Loucy (cell line): Measurements from ENCODE around the gene NUP214.

Source experiments
- H2AFZ ChIP-seq: fragments of 200-600 bp; sonication (generic); 2 replicates; pipeline ENCODE4 v1.6.0; 2016; ENCODE audit warnings: antibody characterized with exemption, mild to moderate bottlenecking, low read length, moderate library complexity
- H3F3A ChIP-seq: fragments of 200-600 bp; 2 replicates; pipeline ENCODE4 v1.6.0; 2016; ENCODE audit warnings: antibody characterized with exemption, low read depth, mild to moderate bottlenecking
- H3K27me3 ChIP-seq: fragments of 200-600 bp; sonication (generic); 2 replicates; pipeline ENCODE4 v1.6.1; 2014; ENCODE audit warnings: low read length, mild to moderate bottlenecking; ENCODE audit not compliant: insufficient read depth, poor library complexity, severe bottlenecking
- H3K36me3 ChIP-seq: fragments of 200-600 bp; sonication (generic); 2 replicates; pipeline ENCODE4 v1.6.1; 2016; ENCODE audit warnings: low read length; ENCODE audit not compliant: insufficient read depth
- H3K4me1 ChIP-seq: fragments of 200-600 bp; sonication (generic); 2 replicates; pipeline ENCODE4 v1.5.1; 2014; ENCODE audit warnings: low read length, mild to moderate bottlenecking; ENCODE audit not compliant: insufficient read depth, poor library complexity, severe bottlenecking
- H3K4me2 ChIP-seq: fragments of 200-600 bp; sonication (generic); 2 replicates; pipeline ENCODE4 v1.6.0; 2014; ENCODE audit warnings: antibody characterized with exemption, low read length, low read depth, mild to moderate bottlenecking; ENCODE audit not compliant: poor library complexity, severe bottlenecking
- H3K4me3 ChIP-seq: fragments of 200-600 bp; sonication (generic); 2 replicates; pipeline ENCODE4 v1.5.1; 2014; ENCODE audit warnings: low read length, mild to moderate bottlenecking, mixed read lengths; ENCODE audit not compliant: poor library complexity, severe bottlenecking
- H3K79me2 ChIP-seq: fragments of 200-600 bp; sonication (generic); 2 replicates; pipeline ENCODE4 v1.6.1; 2014; ENCODE audit warnings: low read length; ENCODE audit not compliant: insufficient read depth
- H3K9ac ChIP-seq: fragments of 200-600 bp; sonication (generic); 2 replicates; pipeline ENCODE4 v1.6.0; 2014; ENCODE audit warnings: mild to moderate bottlenecking, low read depth, low read length, moderate library complexity; ENCODE audit not compliant: poor library complexity, severe bottlenecking
- H3K9me2 ChIP-seq: fragments of 200-600 bp; sonication (generic); replicated peaks from 2 replicates; pipeline ENCODE4 v1.6.1; 2016; ENCODE audit warnings: low read depth, low read length, mixed read lengths
- H3K9me3 ChIP-seq: fragments of 200-600 bp; sonication (generic); 2 replicates; pipeline ENCODE4 v1.6.1; 2014; ENCODE audit warnings: mild to moderate bottlenecking, antibody characterized with exemption, low read length, low read depth; ENCODE audit not compliant: insufficient read depth
- H4K20me1 ChIP-seq: fragments of 200-600 bp; sonication (generic); 2 replicates; pipeline ENCODE4 v1.6.0; 2014; ENCODE audit warnings: antibody characterized with exemption, low read length, mild to moderate bottlenecking; ENCODE audit not compliant: insufficient read depth, poor library complexity, severe bottlenecking
- EZH2phosphoT487 ChIP-seq: fragments of 200-600 bp; IDR thresholded peaks from 2 replicates; pipeline ENCODE4 v1.6.1; 2018; ENCODE audit warnings: antibody characterized with exemption, mild to moderate bottlenecking, moderate library complexity, borderline replicate concordance
- TF ChIP-seq, protein P1 (sequence below): fragments of 200-600 bp; sonication (generic); conservative IDR thresholded peaks from 2 replicates; pipeline ENCODE4 v1.5.1; 2014; ENCODE audit warnings: mild to moderate bottlenecking, antibody characterized with exemption, low read length

NUP214 gene

DNA sequence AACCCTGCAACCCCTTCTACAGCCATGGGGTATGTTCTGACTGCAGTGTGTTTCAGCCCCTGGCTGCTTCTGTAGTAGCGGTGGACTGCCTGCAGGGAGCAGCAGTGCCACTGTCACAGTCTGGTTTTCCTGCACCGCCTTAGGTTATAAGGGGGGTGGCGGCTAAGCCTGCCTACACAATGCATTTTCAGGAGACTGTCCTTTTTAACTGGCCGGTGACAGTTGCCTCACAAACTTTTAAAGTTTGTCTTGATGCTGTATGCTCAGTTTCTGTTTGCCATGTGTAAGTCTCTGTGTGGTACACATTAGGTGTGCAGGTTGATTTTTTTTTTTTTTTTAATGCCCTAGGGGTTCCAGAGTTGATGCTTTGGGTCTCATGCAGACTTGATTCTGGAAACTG lies 53.0 kb downstream of the NUP214 start:
- peaks cover 98% of the 10 kb centered on the region for H3K36me3 ChIP-seq

GRCh38 chr9:131178926-131179325 lies 53.5 kb downstream of the NUP214 start:
- no peak overlapping the region for H3K4me2 ChIP-seq
- no peaks in the 10 kb centered on the region for H3K4me1 ChIP-seq

More for the DNA sequence above, 53.0 kb downstream of the NUP214 start:
- no peak overlapping the region for H3K4me3 ChIP-seq
- H3K4me1 ChIP-seq = no peaks in the 10 kb centered on the region
- no peaks in the 10 kb centered on the region for H3K9me2 ChIP-seq
- H2AFZ ChIP-seq = no peak overlapping the region
- H3K4me2 ChIP-seq = no peak overlapping the region
- H3K27me3 ChIP-seq = no peaks in the 10 kb centered on the region
- peaks cover 64% of the 10 kb centered on the region for H4K20me1 ChIP-seq
- no peak overlapping the region for H3K9ac ChIP-seq
- no peaks in the 10 kb centered on the region for H3K9me3 ChIP-seq
- no peak for TF ChIP-seq EZH2phosphoT487
- TF ChIP-seq, protein P1, sequence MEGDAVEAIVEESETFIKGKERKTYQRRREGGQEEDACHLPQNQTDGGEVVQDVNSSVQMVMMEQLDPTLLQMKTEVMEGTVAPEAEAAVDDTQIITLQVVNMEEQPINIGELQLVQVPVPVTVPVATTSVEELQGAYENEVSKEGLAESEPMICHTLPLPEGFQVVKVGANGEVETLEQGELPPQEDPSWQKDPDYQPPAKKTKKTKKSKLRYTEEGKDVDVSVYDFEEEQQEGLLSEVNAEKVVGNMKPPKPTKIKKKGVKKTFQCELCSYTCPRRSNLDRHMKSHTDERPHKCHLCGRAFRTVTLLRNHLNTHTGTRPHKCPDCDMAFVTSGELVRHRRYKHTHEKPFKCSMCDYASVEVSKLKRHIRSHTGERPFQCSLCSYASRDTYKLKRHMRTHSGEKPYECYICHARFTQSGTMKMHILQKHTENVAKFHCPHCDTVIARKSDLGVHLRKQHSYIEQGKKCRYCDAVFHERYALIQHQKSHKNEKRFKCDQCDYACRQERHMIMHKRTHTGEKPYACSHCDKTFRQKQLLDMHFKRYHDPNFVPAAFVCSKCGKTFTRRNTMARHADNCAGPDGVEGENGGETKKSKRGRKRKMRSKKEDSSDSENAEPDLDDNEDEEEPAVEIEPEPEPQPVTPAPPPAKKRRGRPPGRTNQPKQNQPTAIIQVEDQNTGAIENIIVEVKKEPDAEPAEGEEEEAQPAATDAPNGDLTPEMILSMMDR = peak; percentile 97
- peaks cover 12% of the 10 kb centered on the region for H3F3A ChIP-seq
- H3K79me2 ChIP-seq = peaks cover 39% of the 10 kb centered on the region

GRCh38 chr9:131179561-131180219 lies 54.3 kb downstream of the NUP214 start:
- no peak overlapping the region for H3K4me2 ChIP-seq
- H3K36me3 ChIP-seq = peaks cover 89% of the 10 kb centered on the region
- H4K20me1 ChIP-seq = peaks cover 54% of the 10 kb centered on the region
- no peaks in the 10 kb centered on the region for H3K27me3 ChIP-seq
- H3K9ac ChIP-seq = no peak overlapping the region
- H3K9me3 ChIP-seq = no peaks in the 10 kb centered on the region
- peaks cover 12% of the 10 kb centered on the region for H3F3A ChIP-seq
- TF ChIP-seq EZH2phosphoT487 = no peak
- TF ChIP-seq, protein P1 = no peak
- H3K79me2 ChIP-seq = peaks cover 32% of the 10 kb centered on the region
- no peak overlapping the region for H2AFZ ChIP-seq
- no peaks in the 10 kb centered on the region for H3K9me2 ChIP-seq
- H3K4me3 ChIP-seq = no peak overlapping the region
- no peaks in the 10 kb centered on the region for H3K4me1 ChIP-seq

More at GRCh38 chr9:131178926-131179325, 53.5 kb downstream of the NUP214 start:
- TF ChIP-seq, protein P1 = no peak
- TF ChIP-seq EZH2phosphoT487 = no peak
- no peaks in the 10 kb centered on the region for H3K9me2 ChIP-seq
- H3K79me2 ChIP-seq = peaks cover 34% of the 10 kb centered on the region
- peaks cover 58% of the 10 kb centered on the region for H4K20me1 ChIP-seq
- no peaks in the 10 kb centered on the region for H3K9me3 ChIP-seq
- H3K27me3 ChIP-seq = no peaks in the 10 kb centered on the region
- peaks cover 94% of the 10 kb centered on the region for H3K36me3 ChIP-seq
- H3K4me3 ChIP-seq = no peak overlapping the region
- H3F3A ChIP-seq = peaks cover 12% of the 10 kb centered on the region
- H3K9ac ChIP-seq = no peak overlapping the region
- H2AFZ ChIP-seq = no peak overlapping the region
